Epithelial cell of umbilical artery (primary cell): ENCODE results near the gene MMP27. TPM values are rescaled to one million over a fixed set of nuclear protein-coding genes. Genes with fewer than 3 reads are reported as not detected.

Experiments
- total RNA-seq: library from RNA; depleted of rRNA; stranded (reverse); fragments of >200 nt; gene quantifications from 2 replicates; pipeline ENCODE4 v1.2.3, GENCODE V29; 2014

MMP27 gene
- total RNA-seq, result not detected in 2 replicates

GRCh38 chr11:102705626-102706025, at the start of gene MMP27:
TSS of gene MMP27 (minus strand) at chr11:102705769. CDS start at chr11:102705714, 55 bp downstream.

GRCh38 chr11:102724904-102725500, 19.4 kb upstream of the MMP27 start, which contains the start of gene MMP8:
TSS of gene MMP8 (minus strand) at chr11:102724954. CDS start at chr11:102724855, 99 bp downstream.

Other genes starting within 250 kb of the MMP27 start
- gene MMP7, start 175.0 kb downstream of the MMP27 start, total RNA-seq, result 0.30 and 0.97 TPM in 2 replicates
- gene MMP20, start 80.4 kb downstream of the MMP27 start, total RNA-seq, result not detected in 2 replicates
- gene MMP8, start 19.2 kb upstream of the MMP27 start, total RNA-seq, result not detected in 2 replicates
- gene MMP10, start 74.9 kb upstream of the MMP27 start, total RNA-seq, result 1.1 and 14.6 TPM in 2 replicates
- 11.9 and 2,455 TPM in 2 replicates for gene MMP1, start 92.4 kb upstream of the MMP27 start, total RNA-seq
- 0.46 TPM in 1 of 2 replicates, not detected in the other for gene MMP3, start 137.8 kb upstream of the MMP27 start, total RNA-seq
- not detected in 2 replicates for gene MMP12, start 169.2 kb upstream of the MMP27 start, total RNA-seq
- gene MMP13, start 250.0 kb upstream of the MMP27 start, total RNA-seq, result not detected in 2 replicates